ENCODE results near the gene TCF15.

The TCF15 gene

DNA sequence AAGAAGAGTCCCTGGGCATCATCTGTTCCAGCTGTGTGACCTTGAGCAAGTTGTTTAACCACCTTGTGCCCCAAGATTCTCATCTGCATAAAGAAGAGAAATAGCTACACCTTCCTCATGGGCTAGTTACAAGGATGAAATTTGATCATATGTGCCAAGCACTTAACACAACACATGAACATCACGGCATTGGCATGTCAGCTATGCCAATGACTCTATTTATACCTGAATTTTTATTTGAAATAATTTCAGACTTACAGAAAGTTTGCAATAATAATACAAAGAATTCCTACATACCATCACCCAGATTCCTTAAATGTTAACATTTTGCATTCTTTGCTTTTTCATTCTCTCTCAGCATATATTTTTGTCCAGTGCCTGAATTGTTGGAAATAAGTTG lies 21.0 kb upstream of the TCF15 start:
- TF ChIP-seq, protein P1, sequence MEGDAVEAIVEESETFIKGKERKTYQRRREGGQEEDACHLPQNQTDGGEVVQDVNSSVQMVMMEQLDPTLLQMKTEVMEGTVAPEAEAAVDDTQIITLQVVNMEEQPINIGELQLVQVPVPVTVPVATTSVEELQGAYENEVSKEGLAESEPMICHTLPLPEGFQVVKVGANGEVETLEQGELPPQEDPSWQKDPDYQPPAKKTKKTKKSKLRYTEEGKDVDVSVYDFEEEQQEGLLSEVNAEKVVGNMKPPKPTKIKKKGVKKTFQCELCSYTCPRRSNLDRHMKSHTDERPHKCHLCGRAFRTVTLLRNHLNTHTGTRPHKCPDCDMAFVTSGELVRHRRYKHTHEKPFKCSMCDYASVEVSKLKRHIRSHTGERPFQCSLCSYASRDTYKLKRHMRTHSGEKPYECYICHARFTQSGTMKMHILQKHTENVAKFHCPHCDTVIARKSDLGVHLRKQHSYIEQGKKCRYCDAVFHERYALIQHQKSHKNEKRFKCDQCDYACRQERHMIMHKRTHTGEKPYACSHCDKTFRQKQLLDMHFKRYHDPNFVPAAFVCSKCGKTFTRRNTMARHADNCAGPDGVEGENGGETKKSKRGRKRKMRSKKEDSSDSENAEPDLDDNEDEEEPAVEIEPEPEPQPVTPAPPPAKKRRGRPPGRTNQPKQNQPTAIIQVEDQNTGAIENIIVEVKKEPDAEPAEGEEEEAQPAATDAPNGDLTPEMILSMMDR (conservative IDR thresholded peaks at IDR 0.05; ENCODE audit: low read depth, low read length): no peak

DNA sequence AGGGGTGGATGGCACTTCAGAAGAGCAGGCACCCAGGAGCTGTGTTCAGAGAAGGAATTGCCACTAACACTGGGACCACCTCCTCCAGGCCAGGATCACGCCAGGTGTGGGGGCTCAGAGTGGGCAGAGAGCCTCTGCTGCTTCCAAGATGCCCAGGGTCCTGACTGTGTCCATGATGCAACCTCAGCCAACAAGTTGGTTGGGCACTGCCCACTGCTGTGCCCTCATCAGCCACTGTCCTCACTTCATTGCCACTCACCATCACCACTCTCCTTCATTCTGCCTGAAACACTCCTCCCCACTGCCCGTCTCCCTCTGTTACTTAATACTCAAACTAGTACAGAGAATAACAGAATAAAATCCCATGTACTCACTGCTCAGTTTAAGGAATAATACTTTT lies 16.5 kb upstream of the TCF15 start:
- no peak for DNase-seq (ENCODE audit: low read depth)
- TF ChIP-seq, protein P1 (conservative IDR thresholded peaks at IDR 0.05; ENCODE audit: low read depth, low read length): no peak
- H3K4me3 ChIP-seq (ENCODE audit: low read length): no peak overlapping the region

More for the DNA sequence above, 21.0 kb upstream of the TCF15 start:
- DNase-seq (ENCODE audit: low read depth): no peak
- no peak overlapping the region for H3K4me3 ChIP-seq (ENCODE audit: low read length)

DNA sequence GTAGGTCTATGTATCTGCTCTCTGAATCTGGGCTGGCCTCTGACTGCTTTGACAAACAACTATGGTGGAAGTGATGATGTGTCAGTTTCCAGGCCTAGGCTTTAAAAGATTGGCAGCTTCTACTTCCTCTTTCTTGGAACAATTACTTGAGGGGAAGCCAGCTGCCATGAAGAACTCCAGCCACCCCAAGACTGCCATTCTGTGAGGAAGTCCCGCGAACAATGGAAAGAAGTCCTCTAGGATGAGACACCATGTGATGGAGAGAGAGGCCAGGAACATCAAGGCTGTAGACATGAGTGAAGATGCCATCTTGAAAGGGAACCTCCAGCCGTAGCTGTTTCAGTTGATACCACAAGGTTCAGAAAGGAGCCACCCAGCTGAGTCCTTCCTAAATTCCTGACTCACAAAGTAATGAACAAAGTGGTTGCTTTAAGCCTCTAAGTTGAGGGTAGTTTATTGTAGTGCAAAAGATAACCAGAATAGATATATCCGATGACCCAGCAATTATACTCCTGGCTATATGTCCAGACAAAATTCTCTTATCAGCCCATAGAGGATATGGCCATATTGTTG lies 15.3 kb upstream of the TCF15 start:
- DNase-seq (ENCODE audit: low read depth): no peak
- TF ChIP-seq, protein P1 (conservative IDR thresholded peaks at IDR 0.05; ENCODE audit: low read depth, low read length): no peak
- H3K4me3 ChIP-seq (ENCODE audit: low read length): no peak overlapping the region

DNA sequence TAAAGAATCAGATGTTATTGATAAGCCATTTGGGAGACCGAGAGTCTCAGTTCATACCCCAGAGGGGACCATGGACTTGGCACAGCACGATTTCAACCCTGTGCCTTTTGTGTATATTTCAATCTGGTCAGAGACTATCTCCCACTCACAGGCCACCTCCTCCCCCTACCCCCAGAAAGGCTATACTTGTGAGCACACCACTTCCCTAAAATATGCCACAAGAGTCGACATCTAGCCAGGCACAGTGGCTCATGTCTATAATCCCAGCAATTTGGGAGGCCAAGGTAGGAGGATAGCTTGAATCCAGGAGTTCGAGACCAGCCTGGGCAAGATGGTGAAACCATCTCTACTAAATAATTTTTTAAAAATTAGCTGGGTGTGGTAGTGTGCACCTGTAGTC lies 13.6 kb upstream of the TCF15 start:
- H3K4me3 ChIP-seq (ENCODE audit: low read length): no peak overlapping the region
- TF ChIP-seq, protein P1 (conservative IDR thresholded peaks at IDR 0.05; ENCODE audit: low read depth, low read length): no peak
- DNase-seq (ENCODE audit: low read depth): no peak

DNA sequence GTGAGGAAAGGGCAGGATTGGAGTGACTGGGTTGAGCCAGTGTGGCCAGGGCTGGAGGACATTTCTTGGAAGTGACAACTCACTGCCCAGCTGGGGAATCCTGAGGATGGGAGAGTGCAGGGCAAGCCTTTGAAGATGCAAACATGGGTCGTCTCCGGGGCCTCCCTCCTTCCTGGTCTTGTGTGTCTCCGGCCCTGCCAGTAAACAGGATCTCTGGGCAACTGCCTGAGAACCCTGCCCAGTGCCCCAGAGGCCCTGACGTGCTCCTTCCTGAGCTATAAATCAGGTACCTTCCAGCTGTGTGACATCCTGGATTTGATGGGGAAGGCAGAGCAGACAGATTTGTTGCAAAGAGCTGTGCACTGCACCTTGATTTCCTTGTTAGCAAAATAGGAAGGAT lies 12.9 kb upstream of the TCF15 start:
- TF ChIP-seq, protein P1 (conservative IDR thresholded peaks at IDR 0.05; ENCODE audit: low read depth, low read length): no peak
- DNase-seq (ENCODE audit: low read depth): no peak
- H3K4me3 ChIP-seq (ENCODE audit: low read length): no peak overlapping the region

DNA sequence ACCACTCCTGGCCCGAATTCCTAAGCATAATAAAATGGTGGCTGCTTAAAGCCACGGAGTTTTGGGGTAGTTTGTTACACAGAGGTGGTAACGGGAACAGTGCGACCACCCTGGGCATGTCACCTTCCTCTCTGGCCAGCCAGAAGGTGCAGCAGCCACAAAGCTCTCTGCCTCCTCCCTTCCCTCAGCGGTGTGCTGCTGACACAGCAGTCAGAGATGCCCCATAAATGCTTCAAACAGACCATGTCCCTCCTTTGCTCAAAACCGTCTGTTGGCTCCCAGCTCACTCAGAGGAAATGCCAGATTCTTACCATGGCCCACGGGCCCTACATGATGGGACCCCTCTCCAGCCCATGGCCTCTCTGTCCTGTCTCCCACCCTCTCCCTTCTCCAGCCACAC lies 12.1 kb upstream of the TCF15 start:
- no peak overlapping the region for H3K4me3 ChIP-seq (ENCODE audit: low read length)
- TF ChIP-seq, protein P1 (conservative IDR thresholded peaks at IDR 0.05; ENCODE audit: low read depth, low read length): no peak
- DNase-seq (ENCODE audit: low read depth): no peak

DNA sequence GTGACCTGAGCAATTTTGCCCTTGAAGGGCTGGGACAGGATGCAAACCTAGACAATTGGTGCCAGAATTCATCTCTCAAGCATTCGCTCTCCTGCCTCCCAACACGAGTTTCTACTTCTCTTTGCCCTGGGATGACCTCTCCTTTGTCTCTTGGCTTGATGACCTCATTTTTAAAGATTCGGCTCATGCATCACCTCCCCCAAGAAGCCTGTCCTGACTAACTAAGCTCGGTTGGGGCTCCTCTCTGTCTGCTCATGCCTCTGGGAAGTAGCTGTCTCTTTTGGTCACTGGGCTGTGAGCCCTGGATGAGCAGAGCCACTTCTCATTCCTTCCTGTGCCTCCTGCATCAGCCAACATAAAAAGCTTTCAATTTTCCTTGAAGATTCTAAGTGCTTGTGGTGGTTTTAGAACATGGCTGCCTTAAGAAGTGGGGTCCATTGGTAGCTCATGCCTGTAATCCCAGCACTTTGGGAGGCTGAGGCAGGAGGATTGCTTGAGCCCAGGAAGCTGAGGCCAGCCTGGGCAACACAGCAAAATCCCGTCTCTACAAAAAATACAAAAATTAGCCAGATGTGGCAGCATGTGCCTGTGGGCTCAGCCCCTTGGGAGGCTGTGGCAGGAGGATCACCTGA lies 11.1 kb upstream of the TCF15 start:
- no peak for DNase-seq (ENCODE audit: low read depth)
- TF ChIP-seq, protein P1 (conservative IDR thresholded peaks at IDR 0.05; ENCODE audit: low read depth, low read length): no peak
- H3K4me3 ChIP-seq (ENCODE audit: low read length): no peak overlapping the region
